Uterus (tissue), 2 donors: ENCODE measurements around the gene VARS1.

Source experiments
- POLR2A ChIP-seq, 2 donors: fragments of 450-650 bp; IDR thresholded peaks; one replicate each; pipeline ENCODE4 v1.6.1; 2016; ENCODE audit warnings: antibody characterized with exemption in 2 of 2, mild to moderate bottlenecking in 1 of 2, moderate library complexity in 1 of 2
- TF ChIP-seq, protein P1 (sequence below), 4 experiments: fragments of 200-600 bp in 2 of 4; fragments of 450-650 bp in 2 of 4; sonication (generic) in 2 of 4; IDR thresholded peaks; one replicate each; pipeline ENCODE4 v1.5.1; 2016 to 2019; ENCODE audit warnings: antibody characterized with exemption in 4 of 4, mild to moderate bottlenecking in 2 of 4, moderate library complexity in 1 of 4

DNA sequence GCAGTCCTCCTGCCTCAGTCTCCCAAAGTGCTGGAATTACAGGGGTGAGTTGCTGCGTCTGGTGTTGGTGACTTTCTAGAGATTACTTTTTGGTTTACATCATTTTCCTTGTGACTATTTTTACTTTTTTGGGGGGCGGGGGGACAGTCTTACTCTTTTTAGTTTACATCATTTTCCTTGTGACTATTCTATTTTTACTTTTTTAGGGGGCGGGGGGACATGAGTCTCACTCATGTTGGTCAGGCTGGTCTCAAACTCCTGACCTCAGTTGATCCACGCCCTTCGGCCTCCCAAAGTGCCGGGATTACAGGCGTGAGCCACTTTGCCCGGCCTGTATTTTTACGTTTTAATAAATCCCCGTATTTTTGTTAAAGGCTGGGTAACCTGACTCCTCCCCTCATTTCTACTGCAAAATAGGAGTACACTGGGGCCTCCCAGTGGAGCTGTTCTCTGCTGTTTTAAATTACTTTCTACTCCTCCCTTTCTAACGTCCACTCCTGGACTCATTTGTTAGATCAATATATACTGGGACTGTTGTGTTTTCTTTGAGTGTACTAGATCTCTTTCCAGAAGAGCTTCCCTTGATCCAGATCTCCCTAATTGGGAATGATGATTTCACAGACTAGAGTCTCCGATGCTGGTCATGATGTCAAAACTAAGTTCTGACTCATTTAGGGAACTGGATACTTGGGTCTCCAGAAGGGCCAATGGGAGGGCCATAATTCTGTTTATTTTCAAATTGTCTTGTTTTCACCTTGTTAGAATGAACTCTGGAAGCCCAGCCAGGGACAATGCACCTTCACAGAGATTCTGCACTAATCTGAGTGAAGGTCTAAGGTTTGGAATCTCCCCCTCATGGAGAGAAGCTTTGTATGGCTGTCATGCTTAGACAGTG lies 41.2 kb upstream of the VARS1 start:
- TF ChIP-seq, protein P1, sequence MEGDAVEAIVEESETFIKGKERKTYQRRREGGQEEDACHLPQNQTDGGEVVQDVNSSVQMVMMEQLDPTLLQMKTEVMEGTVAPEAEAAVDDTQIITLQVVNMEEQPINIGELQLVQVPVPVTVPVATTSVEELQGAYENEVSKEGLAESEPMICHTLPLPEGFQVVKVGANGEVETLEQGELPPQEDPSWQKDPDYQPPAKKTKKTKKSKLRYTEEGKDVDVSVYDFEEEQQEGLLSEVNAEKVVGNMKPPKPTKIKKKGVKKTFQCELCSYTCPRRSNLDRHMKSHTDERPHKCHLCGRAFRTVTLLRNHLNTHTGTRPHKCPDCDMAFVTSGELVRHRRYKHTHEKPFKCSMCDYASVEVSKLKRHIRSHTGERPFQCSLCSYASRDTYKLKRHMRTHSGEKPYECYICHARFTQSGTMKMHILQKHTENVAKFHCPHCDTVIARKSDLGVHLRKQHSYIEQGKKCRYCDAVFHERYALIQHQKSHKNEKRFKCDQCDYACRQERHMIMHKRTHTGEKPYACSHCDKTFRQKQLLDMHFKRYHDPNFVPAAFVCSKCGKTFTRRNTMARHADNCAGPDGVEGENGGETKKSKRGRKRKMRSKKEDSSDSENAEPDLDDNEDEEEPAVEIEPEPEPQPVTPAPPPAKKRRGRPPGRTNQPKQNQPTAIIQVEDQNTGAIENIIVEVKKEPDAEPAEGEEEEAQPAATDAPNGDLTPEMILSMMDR (IDR thresholded peaks at IDR 0.05): no peak
- no peak for TF ChIP-seq POLR2A (IDR thresholded peaks at IDR 0.05)
